Measurements from ENCODE around the gene KCNAB1.

DNA sequence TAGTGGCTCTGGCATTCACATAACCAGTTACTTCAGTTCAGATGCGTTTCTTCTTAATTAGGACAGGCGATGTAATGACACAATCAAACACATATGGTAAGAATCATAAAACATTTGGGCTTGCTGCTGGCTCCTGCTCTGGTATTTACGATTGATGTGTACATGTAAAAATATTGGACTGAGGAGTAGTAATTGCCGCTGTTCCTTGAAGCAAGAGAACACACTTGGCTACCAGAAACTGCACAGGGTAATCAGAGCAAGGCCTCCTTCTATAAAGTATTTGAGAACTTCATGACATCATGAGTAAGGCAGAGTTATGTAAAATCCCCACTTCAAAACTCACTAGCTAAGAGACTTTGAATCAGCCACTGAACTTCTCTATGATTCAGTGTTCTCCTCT, 276.5 kb downstream of the KCNAB1 start:
- no peak for TF ChIP-seq CTCF (IDR thresholded peaks at IDR 0.05; ENCODE audit: extremely low read depth in 1 of 2, insufficient read depth in 1 of 2, low read depth in 1 of 2, low read length in 2 of 2)
- TF ChIP-seq EZH2 (IDR thresholded peaks at IDR 0.05; ENCODE audit: borderline replicate concordance, low read depth, low read length, severe bottlenecking): no peak
- TF ChIP-seq MYC (IDR thresholded peaks at IDR 0.05; ENCODE audit: low read depth, low read length): no peak
- no peak for TF ChIP-seq POLR2A (IDR thresholded peaks at IDR 0.05; ENCODE audit: low read depth, low read length)
- no peak for TF ChIP-seq POLR2AphosphoS5 (IDR thresholded peaks at IDR 0.05; ENCODE audit: insufficient read depth, low read depth, low read length)
- TF ChIP-seq FOS (IDR thresholded peaks at IDR 0.05; ENCODE audit: borderline replicate concordance, insufficient read depth, low read length): no peak
- TF ChIP-seq, protein P1, sequence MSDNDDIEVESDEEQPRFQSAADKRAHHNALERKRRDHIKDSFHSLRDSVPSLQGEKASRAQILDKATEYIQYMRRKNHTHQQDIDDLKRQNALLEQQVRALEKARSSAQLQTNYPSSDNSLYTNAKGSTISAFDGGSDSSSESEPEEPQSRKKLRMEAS (IDR thresholded peaks at IDR 0.05; ENCODE audit: insufficient read depth, insufficient read length): no peak
- TF ChIP-seq JUN (IDR thresholded peaks at IDR 0.05; ENCODE audit: borderline replicate concordance, insufficient read depth, insufficient read length, low read depth): no peak
- no peak for TF ChIP-seq GATA2 (IDR thresholded peaks at IDR 0.05; ENCODE audit: insufficient read depth, insufficient read length, low read depth, low read length)

Measured in endothelial cell of umbilical vein (primary cell).